K562 (cell line): ENCODE results near the gene SLC35E2B.

ENCODE experiments used
- CTCF ChIP-seq, 3 experiments: IDR thresholded peaks in 2 of 3; conservative IDR thresholded peaks in 1 of 3; 2 replicates each; pipeline ENCODE4 v1.5.1; 2011 to 2012; ENCODE audit warnings: low read length in 3 of 3, mild to moderate bottlenecking in 3 of 3, control low read depth in 2 of 3, improper control_type of control experiment in 1 of 3, inconsistent platforms in 1 of 3, low read depth in 1 of 3, mixed read lengths in 1 of 3, moderate library complexity in 1 of 3; ENCODE audit not compliant: insufficient read depth in 2 of 3
- MXI1 ChIP-seq: IDR thresholded peaks from 2 replicates; pipeline ENCODE4 v1.6.1; 2011; ENCODE audit warnings: low read depth, mild to moderate bottlenecking, improper control_type of control experiment, low read length
- PATZ1 ChIP-seq: fragments of 250-450 bp; sonication (Bioruptor Pico); IDR thresholded peaks from 2 replicates; pipeline ENCODE4 v1.5.0; 2020; ENCODE audit warnings: mild to moderate bottlenecking, borderline replicate concordance
- RCOR1 ChIP-seq, 2 experiments: IDR thresholded peaks; 2 replicates each; pipeline ENCODE4 v1.6.1; 2012; ENCODE audit warnings: low read depth in 2 of 2, low read length in 2 of 2, borderline replicate concordance in 1 of 2, improper control_type of control experiment in 1 of 2
- U2AF1 ChIP-seq: fragments of 200-400 bp; formaldehyde crosslinking; optimal IDR thresholded peaks from 2 replicates; pipeline ENCODE3; 2017; ENCODE audit warnings: mild to moderate bottlenecking, low read depth, low read length, moderate library complexity
- ZFP36 ChIP-seq: fragments of 150-350 bp; IDR thresholded peaks from 2 replicates; pipeline ENCODE4 v1.6.1; 2018; ENCODE audit warnings: low read length, low read depth; ENCODE audit not compliant: partially characterized antibody
- ZNF592 ChIP-seq: fragments of 450-650 bp; IDR thresholded peaks from 2 replicates; pipeline ENCODE4 v1.6.1; 2017; ENCODE audit warnings: antibody characterized with exemption, mild to moderate bottlenecking

- TF ChIP-seq RCOR1 (IDR thresholded peaks at IDR 0.05; ENCODE audit: borderline replicate concordance in 1 of 2, low read depth in 2 of 2, low read length in 2 of 2) (no peak), ZNF592 (no peak), ZFP36 (no peak), PATZ1 (no peak), MXI1 (no peak), U2AF1 (no peak), CTCF (IDR thresholded peaks at IDR 0.05 in 2 of 3, conservative IDR thresholded peaks at IDR 0.05 in 1 of 3; ENCODE audit: insufficient read depth in 2 of 3, low read depth in 1 of 3, low read length in 3 of 3) (no peak)
These were observed 9.3 kb downstream of the SLC35E2B start for GRCh38 chr1:1683104-1683905.
